Prostate gland (tissue), 2 donors: ENCODE results near the gene ATP10B. TPM values are rescaled to one million over a fixed set of nuclear protein-coding genes. Genes with fewer than 3 reads are reported as not detected.

Experiments
- DNase-seq: peaks from one replicate; pipeline ENCODE4 v3.0.0-alpha.2; 2019; ENCODE audit warnings: low spot score
- H3K27ac ChIP-seq, 2 donors: fragments of 200-600 bp; sonication (generic); 2 replicates each; pipeline ENCODE4 v1.5.1; 2017 to 2019
- H3K27me3 ChIP-seq: fragments of 200-600 bp; sonication (generic); replicated peaks from 2 replicates; pipeline ENCODE4 v1.5.1; 2019; ENCODE audit not compliant: insufficient read depth
- H3K36me3 ChIP-seq, 2 donors: fragments of 200-600 bp; sonication (generic); 1 replicate in 1 of 2; 2 replicates in 1 of 2; pipeline versions ENCODE4 v1.5.1 to v1.8.1; 2017 to 2019
- H3K4me1 ChIP-seq: fragments of 200-600 bp; sonication (generic); replicated peaks from 2 replicates; pipeline ENCODE4 v1.5.1; 2019
- H3K4me3 ChIP-seq, 2 donors: fragments of 200-600 bp; sonication (generic); 2 replicates each; pipeline ENCODE4 v1.5.1; 2017 to 2019
- H3K9me3 ChIP-seq: fragments of 200-600 bp; sonication (generic); 2 replicates; pipeline ENCODE4 v1.5.1; 2017
- POLR2A ChIP-seq: fragments of 450-650 bp; IDR thresholded peaks from one replicate; pipeline ENCODE4 v1.6.1; 2016; ENCODE audit warnings: antibody characterized with exemption, mild to moderate bottlenecking
- POLR2AphosphoS5 ChIP-seq: sonication (generic); formaldehyde crosslinking; IDR thresholded peaks from one replicate; pipeline ENCODE4 v1.6.1; 2017; ENCODE audit warnings: antibody characterized with exemption
- WGBS: methylation state at CpG from one replicate; pipeline ENCODE4 v1.1.5; 2018; 5-methylcytosine and 5-hydroxymethylcytosine counted together
- intact Hi-C: fragments of 100-400 bp; cut with DNase I; formaldehyde crosslinking; loops from one replicate; pipeline ENCODE4 v1.14.2; 2022
- total RNA-seq, 2 donors: library from RNA; depleted of rRNA; stranded (reverse); fragments of >200 nt; gene quantifications; one replicate each; pipeline ENCODE4 v1.1.0, GENCODE V29; 2016
- TF ChIP-seq, protein P1 (sequence below), 4 experiments: fragments of 200-600 bp in 2 of 4; fragments of 450-650 bp in 2 of 4; sonication (generic) in 2 of 4; IDR thresholded peaks; 1 replicate in 3 of 4; 2 replicates in 1 of 4; pipeline ENCODE4 v1.5.1; 2016 to 2019; ENCODE audit warnings: antibody characterized with exemption in 4 of 4, mild to moderate bottlenecking in 2 of 4, moderate library complexity in 2 of 4

Gene ATP10B
- total RNA-seq, 2 donors from 2014 or later = 0.74 TPM; not detected in 1

DNA sequence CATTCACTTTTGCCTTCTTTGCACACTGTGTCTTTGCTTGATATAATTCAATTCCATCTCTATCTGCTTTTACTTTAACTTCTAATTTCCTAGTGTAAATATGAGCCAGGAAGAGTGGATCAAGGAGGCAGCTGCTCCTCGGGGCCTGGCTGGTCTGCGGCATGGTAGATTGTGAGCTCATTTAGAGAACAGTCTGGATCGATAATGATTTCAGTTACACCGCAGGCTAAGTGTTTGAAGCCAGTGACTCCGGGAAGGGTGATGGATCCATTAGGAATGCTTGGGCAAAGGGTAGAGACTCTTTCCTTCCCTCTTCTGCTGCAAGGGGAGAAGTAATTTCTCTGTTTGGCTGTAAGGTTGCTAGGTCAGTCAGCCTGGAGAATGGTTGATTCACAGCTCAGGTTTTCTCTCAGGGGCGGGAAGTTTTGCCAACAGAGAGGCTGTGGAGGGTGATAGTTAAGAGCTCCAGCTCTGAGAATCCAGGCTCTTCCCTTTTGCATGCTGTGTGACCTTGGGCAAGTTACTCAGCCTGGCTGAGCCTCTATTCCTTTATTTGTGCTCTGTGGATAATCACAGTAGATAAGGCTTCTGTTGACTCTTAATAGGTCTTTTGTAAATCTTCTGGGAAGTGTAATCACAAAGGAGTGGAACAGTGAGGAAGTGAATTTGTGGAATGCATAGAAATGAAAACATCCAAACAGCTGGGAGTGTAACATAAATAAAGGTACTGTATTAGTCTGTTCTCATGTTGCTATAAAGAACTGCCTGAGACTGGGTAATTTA lies 331.2 kb downstream of the ATP10B start:
- Histone ChIP-seq H3K27ac (no peak overlapping the region), H3K9me3 (no peaks in the 10 kb centered on the region), H3K27me3 (no peaks in the 10 kb centered on the region), H3K36me3 (no peaks in the 10 kb centered on the region), H3K4me1 (no peaks in the 10 kb centered on the region), H3K4me3 (no peak overlapping the region)
- TF ChIP-seq POLR2AphosphoS5 = no peak
- TF ChIP-seq, protein P1, sequence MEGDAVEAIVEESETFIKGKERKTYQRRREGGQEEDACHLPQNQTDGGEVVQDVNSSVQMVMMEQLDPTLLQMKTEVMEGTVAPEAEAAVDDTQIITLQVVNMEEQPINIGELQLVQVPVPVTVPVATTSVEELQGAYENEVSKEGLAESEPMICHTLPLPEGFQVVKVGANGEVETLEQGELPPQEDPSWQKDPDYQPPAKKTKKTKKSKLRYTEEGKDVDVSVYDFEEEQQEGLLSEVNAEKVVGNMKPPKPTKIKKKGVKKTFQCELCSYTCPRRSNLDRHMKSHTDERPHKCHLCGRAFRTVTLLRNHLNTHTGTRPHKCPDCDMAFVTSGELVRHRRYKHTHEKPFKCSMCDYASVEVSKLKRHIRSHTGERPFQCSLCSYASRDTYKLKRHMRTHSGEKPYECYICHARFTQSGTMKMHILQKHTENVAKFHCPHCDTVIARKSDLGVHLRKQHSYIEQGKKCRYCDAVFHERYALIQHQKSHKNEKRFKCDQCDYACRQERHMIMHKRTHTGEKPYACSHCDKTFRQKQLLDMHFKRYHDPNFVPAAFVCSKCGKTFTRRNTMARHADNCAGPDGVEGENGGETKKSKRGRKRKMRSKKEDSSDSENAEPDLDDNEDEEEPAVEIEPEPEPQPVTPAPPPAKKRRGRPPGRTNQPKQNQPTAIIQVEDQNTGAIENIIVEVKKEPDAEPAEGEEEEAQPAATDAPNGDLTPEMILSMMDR (IDR thresholded peaks at IDR 0.05) = no peak
- TF ChIP-seq POLR2A = no peak
- intact Hi-C loops = no loop called here
- no peak for DNase-seq
- WGBS = 94% methylated on average over 6 of the region's 6 CpGs

DNA sequence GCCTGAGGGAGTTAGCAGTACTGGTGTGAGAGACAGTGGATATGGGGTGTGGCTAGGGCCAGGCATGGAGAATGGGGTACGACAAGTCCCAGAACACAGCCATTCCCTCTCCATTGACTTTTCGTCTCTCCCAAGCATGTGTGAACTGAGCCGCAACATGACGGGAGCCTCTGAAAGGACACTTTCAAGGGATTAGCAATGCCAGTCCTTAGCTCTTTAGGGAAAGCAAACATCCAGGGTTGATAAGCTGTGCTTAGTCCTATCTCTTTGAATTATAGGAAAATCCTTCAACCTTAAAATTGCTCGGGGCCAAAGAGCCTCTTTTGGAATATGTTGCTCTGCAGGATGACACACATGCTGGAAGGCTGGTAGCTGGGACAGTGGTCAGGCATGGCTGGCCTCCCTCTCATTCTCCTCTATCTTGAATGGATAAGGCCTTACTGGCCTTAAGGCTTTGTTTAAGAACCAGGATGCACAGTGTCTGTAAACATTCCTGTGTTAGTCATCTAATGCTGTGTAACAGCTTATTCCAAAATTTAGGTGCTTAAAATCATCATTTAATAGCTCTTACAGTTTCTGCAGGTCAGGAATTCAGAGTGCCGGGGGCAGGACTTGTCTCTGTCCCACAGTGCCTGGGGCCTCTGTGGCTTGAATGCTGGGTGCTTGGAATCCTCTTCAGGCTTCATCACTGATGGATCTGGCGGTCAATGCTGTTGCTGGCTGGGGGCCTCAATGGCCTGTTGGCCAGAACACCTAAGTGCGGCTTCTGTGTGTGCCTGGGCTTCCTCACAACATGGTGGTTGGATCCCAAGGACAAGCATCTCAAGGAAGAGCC lies 335.1 kb downstream of the ATP10B start:
- Histone ChIP-seq H3K4me1 (no peaks in the 10 kb centered on the region), H3K36me3 (no peaks in the 10 kb centered on the region), H3K27ac (no peak overlapping the region), H3K27me3 (no peaks in the 10 kb centered on the region), H3K9me3 (no peaks in the 10 kb centered on the region), H3K4me3 (no peak overlapping the region)
- 89% methylated on average over 8 of the region's 8 CpGs for WGBS
- no peak for DNase-seq
- TF ChIP-seq POLR2AphosphoS5 (no peak), POLR2A (no peak)
- intact Hi-C loops = no loop called here

DNA sequence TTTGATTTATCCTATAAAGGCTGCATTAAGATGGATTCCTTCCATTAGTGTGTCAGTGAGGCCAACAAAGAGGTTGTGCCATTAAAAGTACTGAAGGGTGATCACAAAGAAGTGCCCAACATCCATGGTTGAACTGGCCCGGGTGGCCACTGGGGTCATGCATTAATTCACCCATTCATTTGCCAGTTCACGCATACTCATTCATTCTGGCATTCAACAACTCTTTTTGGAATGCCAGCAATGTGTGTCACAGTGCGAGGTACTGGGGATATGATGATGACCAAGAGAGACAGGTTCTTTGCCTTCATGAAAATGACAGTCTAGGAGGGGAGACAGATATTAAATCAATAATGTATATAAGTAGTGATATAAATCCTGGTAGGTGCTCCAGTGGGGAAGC lies 337.1 kb downstream of the ATP10B start:
- Histone ChIP-seq H3K27ac (no peak overlapping the region), H3K4me3 (no peak overlapping the region), H3K27me3 (no peaks in the 10 kb centered on the region), H3K36me3 (no peaks in the 10 kb centered on the region), H3K9me3 (no peaks in the 10 kb centered on the region), H3K4me1 (no peaks in the 10 kb centered on the region)
- WGBS = 91% methylated on average over 3 of the region's 3 CpGs
- intact Hi-C loops = no loop called here
- no peak for TF ChIP-seq POLR2AphosphoS5
- DNase-seq = no peak

DNA sequence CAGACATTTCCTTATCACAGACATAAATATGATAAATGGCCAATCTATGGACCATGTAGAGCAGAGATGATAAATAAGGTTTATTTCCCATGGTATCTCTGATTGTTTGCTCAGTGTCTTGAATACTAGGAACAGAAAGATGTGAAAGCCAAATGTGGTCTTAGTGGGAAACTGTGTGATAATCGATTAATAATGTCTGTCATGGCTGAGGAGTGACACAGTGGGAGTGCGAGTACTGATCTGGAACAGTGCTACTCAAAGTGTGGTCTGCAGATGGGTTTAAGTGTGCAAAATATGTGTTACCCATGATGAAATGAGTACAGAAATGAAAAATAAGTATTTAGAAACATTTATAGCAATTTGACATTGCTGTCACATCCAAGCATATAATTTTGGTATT lies 337.8 kb downstream of the ATP10B start:
- H3K27ac ChIP-seq = no peak overlapping the region
- H3K27me3 ChIP-seq = no peaks in the 10 kb centered on the region
- DNase-seq = no peak
- 89% methylated on average over 2 of the region's 2 CpGs for WGBS
- no peak for TF ChIP-seq POLR2AphosphoS5
- TF ChIP-seq, protein P1 (IDR thresholded peaks at IDR 0.05) = no peak
- TF ChIP-seq POLR2A = no peak
- no peaks in the 10 kb centered on the region for H3K36me3 ChIP-seq
- no peak overlapping the region for H3K4me3 ChIP-seq
- intact Hi-C loops = no loop called here
- H3K9me3 ChIP-seq = no peaks in the 10 kb centered on the region
- H3K4me1 ChIP-seq = no peaks in the 10 kb centered on the region

DNA sequence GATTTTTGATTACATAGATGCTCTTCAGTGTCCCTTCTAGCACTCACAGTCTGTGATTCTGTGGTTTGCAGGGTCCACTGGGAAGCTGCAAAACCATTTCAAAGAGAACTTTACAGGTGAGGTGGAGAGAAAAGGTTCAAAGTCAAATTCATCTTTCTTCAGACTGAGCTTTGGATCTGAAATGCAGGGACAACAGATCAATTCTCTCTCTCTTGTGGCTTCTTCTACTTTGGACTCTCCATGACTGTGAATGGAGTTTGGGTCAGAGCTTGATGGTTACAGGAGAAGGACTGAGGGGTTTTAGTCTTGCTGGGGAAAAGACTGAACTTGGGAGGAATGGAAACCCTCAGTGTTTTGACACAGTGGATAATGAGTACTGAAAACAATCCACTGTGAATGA lies 338.5 kb downstream of the ATP10B start:
- no peak overlapping the region for H3K4me3 ChIP-seq
- intact Hi-C loops = no loop called here
- no peaks in the 10 kb centered on the region for H3K4me1 ChIP-seq

More for the DNA sequence above, 338.5 kb downstream of the ATP10B start:
- no peak for TF ChIP-seq POLR2A
- TF ChIP-seq POLR2AphosphoS5 = no peak
- TF ChIP-seq, protein P1 (IDR thresholded peaks at IDR 0.05) = no peak
- DNase-seq = no peak
- no peak overlapping the region for H3K27ac ChIP-seq
- H3K36me3 ChIP-seq = no peaks in the 10 kb centered on the region
- H3K9me3 ChIP-seq = no peaks in the 10 kb centered on the region
- H3K27me3 ChIP-seq = no peaks in the 10 kb centered on the region
